ENCODE results near the gene GPR162. TPM values are rescaled to one million over a fixed set of nuclear protein-coding genes. Genes with fewer than 3 reads are reported as not detected.

GPR162 gene
- total and polyA plus RNA-seq, 10 of the 15 experiments (the other 5 are each of a cell fraction or from before 2014, with no cell fraction given): not detected

GRCh38 chr12:6860942-6861341, 39.3 kb downstream of the GPR162 start (continued):
- TF ChIP-seq, protein P1, sequence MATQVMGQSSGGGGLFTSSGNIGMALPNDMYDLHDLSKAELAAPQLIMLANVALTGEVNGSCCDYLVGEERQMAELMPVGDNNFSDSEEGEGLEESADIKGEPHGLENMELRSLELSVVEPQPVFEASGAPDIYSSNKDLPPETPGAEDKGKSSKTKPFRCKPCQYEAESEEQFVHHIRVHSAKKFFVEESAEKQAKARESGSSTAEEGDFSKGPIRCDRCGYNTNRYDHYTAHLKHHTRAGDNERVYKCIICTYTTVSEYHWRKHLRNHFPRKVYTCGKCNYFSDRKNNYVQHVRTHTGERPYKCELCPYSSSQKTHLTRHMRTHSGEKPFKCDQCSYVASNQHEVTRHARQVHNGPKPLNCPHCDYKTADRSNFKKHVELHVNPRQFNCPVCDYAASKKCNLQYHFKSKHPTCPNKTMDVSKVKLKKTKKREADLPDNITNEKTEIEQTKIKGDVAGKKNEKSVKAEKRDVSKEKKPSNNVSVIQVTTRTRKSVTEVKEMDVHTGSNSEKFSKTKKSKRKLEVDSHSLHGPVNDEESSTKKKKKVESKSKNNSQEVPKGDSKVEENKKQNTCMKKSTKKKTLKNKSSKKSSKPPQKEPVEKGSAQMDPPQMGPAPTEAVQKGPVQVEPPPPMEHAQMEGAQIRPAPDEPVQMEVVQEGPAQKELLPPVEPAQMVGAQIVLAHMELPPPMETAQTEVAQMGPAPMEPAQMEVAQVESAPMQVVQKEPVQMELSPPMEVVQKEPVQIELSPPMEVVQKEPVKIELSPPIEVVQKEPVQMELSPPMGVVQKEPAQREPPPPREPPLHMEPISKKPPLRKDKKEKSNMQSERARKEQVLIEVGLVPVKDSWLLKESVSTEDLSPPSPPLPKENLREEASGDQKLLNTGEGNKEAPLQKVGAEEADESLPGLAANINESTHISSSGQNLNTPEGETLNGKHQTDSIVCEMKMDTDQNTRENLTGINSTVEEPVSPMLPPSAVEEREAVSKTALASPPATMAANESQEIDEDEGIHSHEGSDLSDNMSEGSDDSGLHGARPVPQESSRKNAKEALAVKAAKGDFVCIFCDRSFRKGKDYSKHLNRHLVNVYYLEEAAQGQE (IDR thresholded peaks at IDR 0.05; ENCODE audit: low read depth, low read length): no peak
- no peak for TF ChIP-seq MEF2B (IDR thresholded peaks at IDR 0.05; ENCODE audit: partially characterized antibody, poor library complexity, severe bottlenecking)
- no peak for TF ChIP-seq PML (IDR thresholded peaks at IDR 0.05; ENCODE audit: low read length)
- TF ChIP-seq, protein P2, sequence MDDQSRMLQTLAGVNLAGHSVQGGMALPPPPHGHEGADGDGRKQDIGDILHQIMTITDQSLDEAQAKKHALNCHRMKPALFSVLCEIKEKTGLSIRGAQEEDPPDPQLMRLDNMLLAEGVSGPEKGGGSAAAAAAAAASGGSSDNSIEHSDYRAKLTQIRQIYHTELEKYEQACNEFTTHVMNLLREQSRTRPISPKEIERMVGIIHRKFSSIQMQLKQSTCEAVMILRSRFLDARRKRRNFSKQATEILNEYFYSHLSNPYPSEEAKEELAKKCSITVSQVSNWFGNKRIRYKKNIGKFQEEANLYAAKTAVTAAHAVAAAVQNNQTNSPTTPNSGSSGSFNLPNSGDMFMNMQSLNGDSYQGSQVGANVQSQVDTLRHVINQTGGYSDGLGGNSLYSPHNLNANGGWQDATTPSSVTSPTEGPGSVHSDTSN (IDR thresholded peaks at IDR 0.05; ENCODE audit: insufficient replicate concordance, low read depth, low read length): no peak

DNA sequence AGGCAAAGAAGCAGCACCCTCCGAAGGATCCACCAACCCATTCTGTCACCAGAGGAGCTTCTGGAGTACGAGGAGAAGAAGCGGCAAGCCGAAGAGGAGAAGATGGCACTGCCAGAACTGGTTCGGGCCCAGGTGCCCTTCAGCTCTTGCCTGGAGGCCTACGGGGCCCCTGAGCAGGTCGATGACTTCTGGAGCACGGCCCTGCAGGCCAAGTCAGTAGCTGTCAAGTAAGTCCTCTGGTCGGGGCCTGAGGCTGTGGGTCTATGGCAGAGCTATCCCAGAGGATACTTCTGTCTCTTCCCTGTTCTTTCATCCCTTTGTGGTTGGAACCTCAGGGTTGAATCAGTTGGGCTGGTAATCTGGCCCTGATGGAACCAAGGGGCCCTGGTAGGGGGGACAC, 39.8 kb downstream of the GPR162 start:
- in situ Hi-C loops (cut with MboI): no loop called here
- FAIRE-seq: no peak
- CTCF ChIA-PET: no interaction called here
- TF ChIP-seq PRDM15 (CRISPR knock-in tag; IDR thresholded peaks at IDR 0.05) (no peak), SMARCA5 (IDR thresholded peaks at IDR 0.05) (no peak), MYC (IDR thresholded peaks at IDR 0.05; ENCODE audit: insufficient read depth, insufficient read length, insufficient replicate concordance, low read length, severe bottlenecking) (no peak), EZH2 (IDR thresholded peaks at IDR 0.05; ENCODE audit: borderline replicate concordance, control insufficient read depth, low read depth, low read length) (no peak), SMC3 (IDR thresholded peaks at IDR 0.05; ENCODE audit: borderline replicate concordance, low read length) (no peak)
- TF ChIP-seq, protein P3, sequence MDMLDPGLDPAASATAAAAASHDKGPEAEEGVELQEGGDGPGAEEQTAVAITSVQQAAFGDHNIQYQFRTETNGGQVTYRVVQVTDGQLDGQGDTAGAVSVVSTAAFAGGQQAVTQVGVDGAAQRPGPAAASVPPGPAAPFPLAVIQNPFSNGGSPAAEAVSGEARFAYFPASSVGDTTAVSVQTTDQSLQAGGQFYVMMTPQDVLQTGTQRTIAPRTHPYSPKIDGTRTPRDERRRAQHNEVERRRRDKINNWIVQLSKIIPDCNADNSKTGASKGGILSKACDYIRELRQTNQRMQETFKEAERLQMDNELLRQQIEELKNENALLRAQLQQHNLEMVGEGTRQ (IDR thresholded peaks at IDR 0.05; ENCODE audit: borderline replicate concordance, low read depth, low read length): no peak

More for the DNA sequence above, 39.8 kb downstream of the GPR162 start:
- H3K4me1 ChIP-seq (ENCODE audit: control insufficient read depth, insufficient read depth, low read length): no peaks in the 10 kb centered on the region
- RAD21 ChIA-PET (ENCODE audit: unreplicated experiment): no interaction called here
- H3K4me2 ChIP-seq (ENCODE audit: control insufficient read depth, insufficient read depth): no peak overlapping the region
- H3K9ac ChIP-seq (ENCODE audit: control insufficient read depth, insufficient read depth, low read length): no peak overlapping the region
- H3K9me3 ChIP-seq (replicated peaks; ENCODE audit: control insufficient read depth, insufficient read depth, low read length): no peaks in the 10 kb centered on the region
- H3K27ac ChIP-seq (ENCODE audit: control insufficient read depth, insufficient read depth): no peak overlapping the region
- 97% methylated on average over 9 of the region's 9 CpGs for WGBS (ENCODE audit: insufficient coverage, insufficient replicate concordance, low lambda C conversion rate, missing lambda C conversion rate)
- ATAC-seq: no peak
- H3K27me3 ChIP-seq (replicated peaks in 1 of 2; ENCODE audit: control insufficient read depth in 2 of 2, insufficient read depth in 2 of 2, low read length in 1 of 2): no peaks in the 10 kb centered on the region
- no peak overlapping the region for H3K4me3 ChIP-seq
- DNase-seq (ENCODE audit: low read depth, low spot score): no peak
- peaks cover 46 to 49% of the 10 kb centered on the region in 2 experiments for H3K36me3 ChIP-seq (ENCODE audit: control insufficient read depth in 2 of 2, insufficient read depth in 2 of 2, low read length in 1 of 2)
- no TSS peak for BruUV-seq (replicated peaks)
- no peaks in the 10 kb centered on the region for H4K20me1 ChIP-seq (ENCODE audit: control insufficient read depth, insufficient read depth)
- no peak overlapping the region for H2AFZ ChIP-seq (ENCODE audit: control insufficient read depth, low read depth, low read length)
- H3K79me2 ChIP-seq (ENCODE audit: control insufficient read depth, insufficient read depth, low read length): no peaks in the 10 kb centered on the region
- POLR2A ChIA-PET: interaction anchor here (0.7 to 1.7 kb wide), 4 partner anchors 10 to 21 kb away, joined by 3 to 4 read pairs (median 3); partner anchors contain the start of genes CDCA3, GNB3, SPSB2 and USP5
- SMC1A ChIA-PET (ENCODE audit: uncharacterized antibody, unreplicated experiment): interaction anchor here (1.4 kb wide), 1 partner anchor 23 kb away, joined by 3 read pairs; no protein-coding TSS in a partner anchor
- intact Hi-C loops (cut with micrococcal nuclease; ENCODE audit: unreplicated experiment): no loop called here

Measured in GM12878 (cell line).